Activated CD8-positive, alpha-beta memory T cell treated with anti-CD3 and anti-CD28 coated beads, Interleukin-2, amount 50 U/mL, for 1 hour (primary cell): ENCODE data around the gene BTBD1.

Source experiments
- DNase-seq: peaks from one replicate; pipeline ENCODE4 v3.0.0-alpha.2; 2020; ENCODE audit errors: extremely low read depth

Gene BTBD1

DNA sequence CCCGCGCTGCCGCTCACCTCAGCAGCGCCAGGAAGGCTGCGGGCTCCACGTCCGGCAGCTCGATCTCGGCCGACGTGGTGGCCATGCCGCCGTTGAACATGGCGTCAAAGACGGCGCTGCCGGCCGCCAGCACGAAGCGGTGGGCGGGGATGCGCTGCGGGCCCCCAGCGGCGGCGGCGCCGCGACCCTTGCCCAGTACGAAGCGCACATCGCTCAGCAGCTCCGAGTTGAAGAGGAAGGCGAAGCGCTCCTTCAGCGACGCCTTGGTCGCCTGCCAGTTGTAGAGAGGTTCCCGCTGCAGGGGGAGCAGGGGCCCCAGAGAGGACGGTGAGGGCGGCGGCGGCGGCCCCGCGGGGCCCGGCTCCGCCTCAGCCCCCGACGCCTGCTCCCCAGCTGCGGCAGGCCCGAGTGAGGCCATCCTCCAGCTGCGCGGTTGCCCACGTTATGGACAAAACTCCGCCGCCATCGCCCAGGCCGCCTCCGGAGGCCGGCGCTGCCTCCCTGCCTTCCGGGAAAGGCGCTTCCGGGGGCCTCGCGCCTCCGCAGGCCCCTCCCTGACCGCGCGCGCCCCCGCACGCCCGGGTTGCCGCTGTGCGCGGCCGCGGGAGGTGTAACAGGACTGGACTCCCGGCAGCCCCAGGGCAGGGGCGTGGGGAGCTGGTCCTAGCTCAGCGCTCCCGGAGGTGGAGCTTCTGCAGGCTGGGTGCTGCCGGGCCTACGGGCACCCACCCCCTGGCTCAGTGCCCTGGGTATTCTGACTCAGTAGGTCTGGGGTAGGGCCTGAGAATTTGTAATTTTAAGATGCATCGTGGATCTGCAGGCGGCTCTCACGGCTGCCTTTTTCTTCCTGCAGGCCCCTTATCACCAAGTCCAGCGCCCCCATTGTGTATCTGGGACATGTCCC lies at the start of gene BTBD1:
TSS of gene BTBD1 (minus strand) at position 519 of the 904 bp plus-strand sequence. CDS start at position 418, 101 bp downstream.
- DNase-seq = peak; percentile 38

DNA sequence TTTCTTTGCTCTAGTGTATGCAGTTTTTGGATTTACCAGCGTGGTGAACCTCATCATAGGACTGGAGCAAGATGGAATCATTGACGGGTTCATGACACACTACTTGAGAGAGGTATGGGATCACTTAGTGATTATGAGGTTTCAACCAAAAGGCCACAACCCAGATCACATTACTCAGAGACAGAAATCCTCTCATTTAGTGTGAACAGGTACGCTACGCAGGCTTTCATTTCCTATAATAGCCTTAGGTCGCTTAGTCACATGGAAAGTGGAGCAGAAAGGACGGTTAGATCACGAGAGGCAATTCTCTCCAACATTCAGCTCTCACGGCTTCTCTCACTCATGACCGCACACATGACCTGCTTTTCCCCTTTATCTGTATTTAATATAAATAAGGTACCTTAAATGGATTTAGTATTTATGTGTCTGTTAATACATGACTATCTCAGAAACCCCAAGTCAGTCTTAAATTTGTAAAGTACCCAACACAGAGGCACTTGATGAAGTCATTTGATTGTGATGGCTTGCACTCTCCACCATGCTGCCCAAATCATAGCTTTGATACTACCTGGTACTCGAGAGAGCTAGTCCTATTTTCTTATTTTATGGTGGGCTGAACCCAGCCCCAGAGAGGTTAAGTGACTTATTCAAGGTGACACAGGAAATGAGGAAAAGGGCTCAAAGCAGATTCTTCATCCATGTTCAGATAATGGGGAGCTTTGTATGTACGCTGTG lies 48.9 kb upstream of the BTBD1 start:
- DNase-seq = no peak

DNA sequence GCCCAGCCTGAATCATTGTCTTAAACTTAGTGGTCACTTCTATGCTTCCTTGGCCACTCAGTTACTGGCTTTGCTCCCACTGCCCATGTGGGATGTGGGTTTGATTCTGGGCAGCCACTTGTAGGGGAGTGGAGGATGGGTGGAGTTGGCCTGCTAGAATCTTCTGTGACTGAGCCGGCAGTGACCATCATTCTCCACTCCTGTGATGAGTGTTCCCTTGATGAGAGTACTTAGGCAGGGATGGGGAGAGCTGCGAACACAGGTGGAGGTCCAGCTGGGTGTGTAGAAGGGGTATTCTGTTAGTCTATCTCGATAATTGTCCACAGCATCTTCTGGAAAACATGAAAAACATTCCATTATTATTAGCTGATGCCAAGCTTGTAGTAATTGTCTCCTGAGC lies 48.4 kb upstream of the BTBD1 start:
- DNase-seq = no peak

GRCh38 chr15:83114856-83115255 lies 47.8 kb upstream of the BTBD1 start:
- no peak for DNase-seq

- no peak for DNase-seq
Measured at GRCh38 chr15:83113881-83114674, 47.0 kb upstream of the BTBD1 start.

- no peak for DNase-seq
Measured at GRCh38 chr15:83112956-83113299, 45.9 kb upstream of the BTBD1 start.

GRCh38 chr15:83112233-83112955 lies 45.3 kb upstream of the BTBD1 start:
- DNase-seq = no peak

GRCh38 chr15:83111149-83111548 lies 44.1 kb upstream of the BTBD1 start:
- no peak for DNase-seq

DNA sequence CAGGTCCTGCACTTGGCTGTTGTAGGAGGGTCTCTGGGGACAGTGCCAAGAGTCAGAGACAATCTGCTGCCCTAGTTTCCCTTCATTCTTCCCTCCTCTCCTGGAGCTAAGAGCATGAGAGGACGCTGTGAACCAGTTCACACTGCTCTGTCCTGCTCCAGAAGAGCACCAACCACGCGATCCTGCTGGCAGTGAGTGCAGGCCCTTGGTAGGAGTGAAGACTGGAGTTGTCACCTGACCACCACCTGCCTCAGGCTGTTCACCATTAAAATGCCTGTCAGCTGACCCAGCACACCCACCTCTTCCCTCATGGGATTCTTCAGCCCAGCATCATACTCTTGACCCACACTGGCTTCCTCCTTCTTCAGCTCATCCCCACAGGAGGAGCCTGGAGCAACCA lies 43.3 kb upstream of the BTBD1 start:
- DNase-seq = no peak

DNA sequence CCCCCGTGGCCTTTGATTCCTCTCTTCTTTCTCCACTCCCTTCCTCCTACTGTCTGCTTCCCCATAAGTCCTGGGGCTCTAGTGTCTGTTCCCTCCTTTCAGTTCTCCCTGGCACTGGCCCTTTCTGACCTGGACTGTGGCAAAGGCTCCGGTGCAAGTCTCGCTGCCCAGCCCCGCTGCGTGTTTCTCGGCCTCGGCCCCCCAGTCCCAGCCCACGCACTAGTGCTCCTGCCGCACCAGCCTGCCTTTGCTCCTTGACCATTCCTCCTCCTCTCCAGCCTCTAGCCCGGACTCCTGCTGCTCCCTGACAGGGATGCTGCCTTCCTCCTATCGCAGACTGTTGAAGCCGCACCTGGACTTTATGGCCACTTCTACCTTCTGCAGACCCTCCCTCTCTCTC lies 42.5 kb upstream of the BTBD1 start:
- no peak for DNase-seq

- DNase-seq = no peak
Measured at GRCh38 chr15:83108266-83109219, 41.5 kb upstream of the BTBD1 start.

- DNase-seq = no peak
Measured at GRCh38 chr15:83107841-83108181, 40.8 kb upstream of the BTBD1 start.

GRCh38 chr15:83106994-83107840 lies 40.2 kb upstream of the BTBD1 start, which contains the start of gene TM6SF1:
Gene TM6SF1, plus strand, starts transcription at chr15:83107645. Its CDS starts 36 bp downstream, at chr15:83107681.
- no peak for DNase-seq

DNA sequence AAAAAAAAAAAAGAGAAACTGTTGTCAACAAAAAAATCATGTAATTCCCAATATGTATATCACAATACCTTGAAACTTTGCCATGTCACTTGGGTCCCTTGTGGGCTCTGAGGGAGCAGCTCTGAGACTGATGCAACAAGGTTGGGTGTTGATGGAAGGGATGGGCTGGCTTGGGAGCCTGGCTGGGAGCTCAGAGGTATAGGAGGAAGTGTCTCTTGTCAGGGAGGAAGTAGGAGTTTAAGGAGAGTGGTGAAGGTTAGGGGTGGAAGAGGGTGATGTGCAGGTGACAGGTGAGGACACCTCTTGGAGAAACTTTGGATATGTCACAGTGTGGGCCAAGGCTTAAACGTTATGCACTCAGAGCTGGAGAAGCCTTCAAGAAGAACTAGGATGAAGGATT lies 38.4 kb upstream of the BTBD1 start:
- no peak for DNase-seq

- no peak for DNase-seq
Measured at GRCh38 chr15:83104141-83104540, 37.1 kb upstream of the BTBD1 start.

- DNase-seq = no peak
Measured at GRCh38 chr15:83102346-83102745, 35.3 kb upstream of the BTBD1 start.

DNA sequence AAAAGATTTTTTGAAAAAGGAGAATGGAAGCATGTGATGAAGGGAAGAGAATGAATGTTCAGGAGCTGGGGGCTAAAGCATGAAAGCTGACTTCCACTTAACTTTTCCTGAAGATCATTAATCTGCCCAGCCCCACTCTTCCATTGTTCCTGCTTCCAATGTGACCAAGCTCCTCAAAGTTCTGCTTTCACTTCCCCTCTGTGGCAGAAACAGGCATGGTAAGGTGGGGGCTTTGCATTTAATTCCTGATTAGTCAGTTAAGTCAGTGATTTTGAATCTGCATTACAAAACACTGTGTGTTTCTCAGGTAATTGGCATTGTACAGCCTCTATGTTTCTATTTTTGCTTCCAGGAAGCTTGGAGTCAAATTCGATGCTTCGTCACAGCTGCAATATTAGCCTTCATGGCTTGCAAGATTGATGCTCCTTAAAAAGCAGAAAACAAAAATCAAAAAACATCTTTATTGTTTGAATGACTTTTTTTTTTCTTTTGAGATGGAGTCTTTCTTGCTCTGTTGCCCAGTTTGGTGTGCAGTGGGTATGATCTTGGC lies 33.1 kb upstream of the BTBD1 start:
- no peak for DNase-seq

- no peak for DNase-seq
Measured at GRCh38 chr15:83099290-83099689, 32.2 kb upstream of the BTBD1 start.

- no peak for DNase-seq
Measured at GRCh38 chr15:83098079-83098478, 31.0 kb upstream of the BTBD1 start.
